Measurements from ENCODE around the gene SDR42E1.

Gene SDR42E1, protein sequence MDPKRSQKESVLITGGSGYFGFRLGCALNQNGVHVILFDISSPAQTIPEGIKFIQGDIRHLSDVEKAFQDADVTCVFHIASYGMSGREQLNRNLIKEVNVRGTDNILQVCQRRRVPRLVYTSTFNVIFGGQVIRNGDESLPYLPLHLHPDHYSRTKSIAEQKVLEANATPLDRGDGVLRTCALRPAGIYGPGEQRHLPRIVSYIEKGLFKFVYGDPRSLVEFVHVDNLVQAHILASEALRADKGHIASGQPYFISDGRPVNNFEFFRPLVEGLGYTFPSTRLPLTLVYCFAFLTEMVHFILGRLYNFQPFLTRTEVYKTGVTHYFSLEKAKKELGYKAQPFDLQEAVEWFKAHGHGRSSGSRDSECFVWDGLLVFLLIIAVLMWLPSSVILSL

GRCh38 chr16:82011199-82011641, at the start of gene SDR42E1:
SDR42E1 (minus strand) TSS chr16:82011470; CDS start chr16:82000858, 10,612 bp downstream.
- DNase-seq, result no peak

GRCh38 chr16:82059983-82060421, 48.7 kb upstream of the SDR42E1 start:
- no peak for DNase-seq

GRCh38 chr16:82059161-82059982, 48.1 kb upstream of the SDR42E1 start:
- DNase-seq, result no peak

DNA sequence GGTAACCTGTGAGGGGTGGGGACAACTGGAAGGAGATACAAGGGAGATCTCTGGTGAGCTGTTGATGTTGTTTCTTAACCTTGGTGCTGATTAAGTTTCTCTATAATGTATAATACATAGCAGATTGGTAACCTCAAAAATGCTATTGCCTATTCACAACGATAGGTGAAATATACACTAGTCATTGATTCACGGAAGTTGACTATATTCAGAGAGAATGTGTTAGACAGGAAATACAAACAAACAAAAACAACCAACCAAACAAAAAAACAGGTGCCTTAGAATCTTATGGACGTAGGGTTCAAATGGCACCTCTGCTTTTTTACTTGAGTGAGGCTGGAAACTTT, 45.3 kb upstream of the SDR42E1 start:
- DNase-seq, result no peak

DNA sequence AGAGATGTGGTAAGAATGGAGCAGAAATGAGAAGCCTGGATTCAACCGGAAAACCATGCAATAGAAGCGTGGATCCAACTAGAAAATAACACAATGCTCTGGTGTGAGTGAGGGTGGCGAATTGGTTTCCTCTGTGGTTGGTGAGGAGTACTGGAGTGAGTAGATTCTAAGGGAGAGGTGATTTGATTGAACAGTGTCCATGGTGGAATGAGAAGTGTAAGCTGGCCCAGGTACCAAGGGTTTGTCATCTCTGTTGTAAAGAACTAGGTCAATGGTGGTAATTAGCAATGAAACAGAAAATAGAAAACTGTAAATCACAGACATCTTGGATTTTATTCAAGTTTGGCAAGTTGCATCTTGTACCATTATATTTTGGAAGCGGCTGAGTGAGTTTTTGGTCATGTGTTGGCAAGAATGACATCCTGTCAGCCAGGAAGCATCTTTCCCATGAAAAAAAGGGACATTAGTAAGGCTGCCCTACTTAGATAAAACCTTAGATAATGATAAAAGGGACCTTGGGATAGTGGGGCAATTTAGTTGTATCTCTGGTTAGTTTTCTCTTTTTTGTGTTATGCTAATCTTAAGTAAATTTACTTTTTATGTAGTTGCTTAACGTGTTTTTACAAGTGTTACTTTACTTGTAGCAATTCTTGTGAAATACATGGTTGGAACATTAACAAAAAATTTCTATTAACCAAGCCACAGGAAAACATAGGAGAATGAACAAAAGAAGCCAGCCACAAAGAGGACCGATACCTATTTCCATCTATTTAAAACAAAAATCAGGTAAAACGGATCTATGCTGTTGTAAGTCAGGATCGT, 44.7 kb upstream of the SDR42E1 start:
- no peak for DNase-seq

DNA sequence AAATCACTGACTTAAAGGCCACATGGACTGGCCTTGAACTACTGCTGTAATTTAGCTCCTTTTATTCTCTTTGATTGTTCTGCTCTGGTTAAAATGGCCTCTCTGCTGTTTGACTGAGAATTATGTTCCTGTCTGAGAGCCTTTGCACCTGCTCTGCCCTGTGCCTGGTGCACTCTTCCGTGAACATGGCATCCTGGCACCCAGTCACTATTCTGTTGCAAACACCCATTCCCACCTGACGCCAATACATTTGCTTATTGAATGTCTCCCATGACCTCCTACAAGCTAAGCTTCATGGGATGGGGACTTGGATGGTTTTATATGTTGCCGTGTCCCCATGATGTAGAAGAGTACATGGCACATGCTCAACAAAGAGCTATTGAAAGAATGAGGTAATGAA, 43.8 kb upstream of the SDR42E1 start:
- DNase-seq, result no peak

GRCh38 chr16:82051656-82052055, 40.4 kb upstream of the SDR42E1 start:
- DNase-seq, result no peak

DNA sequence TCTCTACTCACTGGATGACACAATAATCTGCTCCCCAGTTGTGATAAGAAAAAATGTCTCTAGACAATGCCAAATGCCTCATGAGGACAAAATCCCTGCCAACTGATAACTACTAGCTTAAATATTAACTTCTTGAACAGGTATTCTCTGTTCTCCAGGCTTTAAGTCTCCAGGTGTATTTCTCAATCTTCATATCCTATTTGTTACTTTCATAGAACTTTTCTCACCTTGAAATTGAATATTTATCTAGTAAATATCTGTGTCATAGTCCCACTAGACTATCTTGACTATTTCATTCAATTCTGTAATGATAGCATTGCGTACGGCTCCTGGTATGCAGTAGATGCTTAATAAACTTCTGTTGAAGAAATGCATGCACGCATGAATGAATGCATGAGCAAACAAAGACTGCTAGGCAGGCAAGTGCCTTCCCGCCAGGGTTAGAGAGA, 39.7 kb upstream of the SDR42E1 start:
- DNase-seq, result no peak

- no peak for DNase-seq
Observed at GRCh38 chr16:82050506-82050905, 39.2 kb upstream of the SDR42E1 start.

GRCh38 chr16:82049484-82049883, 38.2 kb upstream of the SDR42E1 start:
- DNase-seq, result no peak

DNA sequence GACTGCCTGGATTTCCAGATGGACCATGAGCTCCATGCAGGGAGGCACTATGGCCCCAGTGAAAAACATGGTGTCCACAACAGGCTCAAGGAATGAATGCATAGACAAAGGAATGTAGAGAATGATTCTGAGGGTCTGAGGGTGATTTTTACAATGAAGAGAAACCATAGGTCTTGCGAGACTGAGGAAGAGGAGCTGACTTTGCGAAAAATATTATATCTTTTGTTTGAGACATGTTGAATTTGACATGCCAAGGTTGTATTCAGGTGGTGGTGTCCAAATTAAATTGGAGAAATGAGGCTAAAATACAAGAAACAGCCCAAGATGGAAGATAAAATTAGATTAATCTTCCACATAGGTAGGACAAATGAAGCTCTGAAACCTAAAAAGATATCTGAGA, 36.5 kb upstream of the SDR42E1 start:
- no peak for DNase-seq

DNA sequence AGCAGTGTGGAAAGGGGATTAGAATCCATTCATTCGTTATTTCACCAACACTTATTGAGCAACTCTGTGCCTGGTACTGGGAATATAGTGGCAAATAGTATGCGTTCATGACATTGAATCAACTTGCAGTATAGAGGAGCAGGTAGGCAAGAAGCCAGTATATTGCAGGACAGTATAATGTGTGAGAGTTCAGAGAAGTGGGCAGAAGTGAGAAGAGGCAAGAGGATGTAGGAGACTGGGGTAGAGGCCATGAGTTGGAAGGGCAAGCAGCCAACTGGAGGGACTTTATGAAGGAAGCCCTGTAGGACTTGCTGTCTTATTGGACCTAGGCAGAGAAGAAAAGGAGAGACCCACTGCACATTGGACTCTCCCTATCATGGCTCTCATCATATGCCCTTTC, 36.1 kb upstream of the SDR42E1 start:
- no peak for DNase-seq

DNA sequence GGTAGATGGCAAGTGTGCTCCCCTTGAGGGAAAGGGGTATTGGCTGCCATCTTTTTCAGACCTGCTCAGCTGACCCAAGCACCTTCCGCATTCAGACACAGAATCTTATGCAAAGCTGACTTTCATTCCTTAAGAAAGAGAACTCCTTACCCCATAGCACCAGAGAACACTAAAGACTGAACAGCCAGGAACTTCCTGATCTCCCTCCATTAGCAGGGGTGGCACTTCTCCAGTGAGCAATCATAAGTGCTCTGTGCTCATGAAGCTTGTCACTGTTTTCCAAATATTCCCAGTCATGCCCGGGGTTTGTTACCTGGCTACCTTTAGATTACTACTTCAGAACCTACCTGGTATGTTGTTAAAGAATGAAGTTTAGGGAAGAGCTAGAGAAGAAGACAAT, 35.7 kb upstream of the SDR42E1 start:
- no peak for DNase-seq

GRCh38 chr16:82046541-82046940, 35.3 kb upstream of the SDR42E1 start:
- no peak for DNase-seq

GRCh38 chr16:82045465-82045864, 34.2 kb upstream of the SDR42E1 start:
- no peak for DNase-seq

DNA sequence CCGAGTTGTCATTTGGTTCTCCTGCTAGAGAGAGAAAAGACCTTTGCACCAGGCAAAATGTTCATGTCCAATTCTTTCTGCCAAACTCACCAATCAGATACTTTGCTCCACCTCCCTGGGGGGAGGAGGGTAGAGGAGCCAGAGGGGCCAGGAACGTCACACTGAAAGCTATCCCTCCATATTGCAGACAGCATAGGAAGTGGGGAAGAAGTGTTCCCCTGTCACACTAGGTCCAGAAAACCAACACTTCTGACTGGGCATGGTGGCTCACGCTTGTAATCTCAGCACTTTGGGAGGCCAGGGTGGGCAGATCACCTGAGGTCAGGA, 33.3 kb upstream of the SDR42E1 start:
- no peak for DNase-seq

GRCh38 chr16:82043680-82044584, 32.7 kb upstream of the SDR42E1 start:
- DNase-seq, result peak in 1 of 2 experiments; percentile 6

DNA sequence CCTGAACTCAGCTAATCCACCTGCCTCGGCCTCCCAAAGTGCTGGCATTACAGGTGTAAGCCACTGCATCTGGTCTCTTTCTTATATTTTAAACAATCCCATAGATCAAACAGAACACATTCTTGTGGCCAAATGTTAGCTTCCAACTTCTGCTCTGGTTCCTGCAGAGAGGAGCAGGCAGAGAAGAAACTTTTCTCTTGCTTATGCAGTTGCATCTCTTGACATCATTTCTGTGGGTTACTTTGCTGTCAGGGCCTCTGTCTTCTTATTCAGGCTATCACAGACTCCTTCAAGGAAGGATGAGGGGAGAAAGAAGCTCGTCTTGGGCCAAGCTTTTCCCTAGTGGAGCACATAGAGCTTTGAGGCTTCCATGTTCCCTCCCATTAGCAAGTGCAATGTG, 31.6 kb upstream of the SDR42E1 start:
- no peak for DNase-seq

DNA sequence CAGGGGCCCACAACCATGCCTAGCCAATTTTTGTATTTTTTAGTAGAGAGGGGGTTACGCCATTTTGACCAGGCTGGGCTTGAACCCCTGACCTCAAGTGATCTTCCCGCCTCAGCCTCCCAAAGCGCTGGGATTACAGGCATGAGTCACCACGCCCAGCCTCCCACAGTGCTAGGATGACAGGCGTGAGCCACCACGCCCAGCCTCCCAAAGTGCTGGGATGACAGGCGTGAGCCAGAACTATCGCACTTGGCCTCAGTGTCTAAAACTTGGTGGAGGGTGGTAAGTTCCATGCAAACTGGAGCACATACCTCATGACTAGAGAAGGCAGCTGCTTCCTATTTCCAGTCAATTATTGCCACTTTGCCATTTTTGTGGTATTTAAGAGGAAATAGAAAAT, 30.9 kb upstream of the SDR42E1 start:
- no peak for DNase-seq

DNA sequence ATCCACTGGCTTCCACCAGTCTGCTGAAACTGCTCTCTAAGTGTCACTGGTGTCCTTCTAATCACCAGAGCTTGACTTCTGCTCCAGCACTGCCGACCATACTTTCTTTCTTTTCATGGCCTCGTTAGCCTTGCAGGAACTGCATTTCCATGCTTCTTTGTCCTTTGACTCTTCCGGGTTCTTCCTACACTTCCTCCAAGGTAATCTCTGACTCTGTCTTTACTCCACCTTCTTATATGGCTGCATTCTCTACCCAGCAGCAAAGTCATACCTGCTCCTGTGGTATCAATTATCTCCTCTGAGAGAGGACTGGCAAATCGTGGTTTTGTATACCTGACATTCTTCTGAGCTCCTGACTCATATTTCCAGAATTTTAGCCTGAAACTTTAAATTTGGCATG, 30.3 kb upstream of the SDR42E1 start:
- DNase-seq, result no peak

GRCh38 chr16:82040296-82040695, 29.0 kb upstream of the SDR42E1 start:
- no peak for DNase-seq

DNA sequence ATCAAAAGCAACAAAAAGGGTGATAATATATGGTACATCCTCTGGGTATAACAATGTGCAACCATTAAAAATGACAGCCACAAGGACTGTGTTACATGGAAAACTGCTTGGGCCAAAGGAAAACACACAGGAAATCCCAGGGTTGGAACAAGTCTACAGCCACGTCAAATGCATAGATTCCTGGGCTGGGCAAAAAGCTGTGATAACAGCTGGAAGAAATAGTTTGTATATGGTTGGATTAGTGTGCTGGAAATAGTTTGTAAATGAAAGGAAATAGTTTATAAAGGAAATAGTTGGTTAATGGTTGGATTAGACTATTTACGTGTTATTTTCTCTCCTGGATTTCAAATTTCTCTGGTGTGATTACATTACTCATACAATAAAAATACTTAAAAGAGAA, 26.4 kb upstream of the SDR42E1 start:
- no peak for DNase-seq

Data from SW 1271 (cell line).